ENCODE measurements around the gene RAP1GDS1. TPM values are rescaled to one million over a fixed set of nuclear protein-coding genes. Genes with fewer than 3 reads are reported as not detected.
A peak's percentile ranks its signal among the peaks of the same experiment; 100 is the strongest.

The RAP1GDS1 gene
- polyA plus RNA-seq (2012; ENCODE audit: missing spikeins) = 17.2 TPM

- peak; percentile 97 for FAIRE-seq
- peak; percentile 86 for DNase-seq (ENCODE audit: insufficient read length)
- no peak; the same call in 1 of the 2 replicates for TF ChIP-seq POLR2AphosphoS5 (IDR thresholded peaks at IDR 0.05; ENCODE audit: low read depth, low read length)
- TF ChIP-seq TAF1 (IDR thresholded peaks at IDR 0.05; ENCODE audit: borderline replicate concordance, low read depth, low read length) = peak; percentile 52; the same call in 1 of the 2 replicates
- TF ChIP-seq POLR2A (IDR thresholded peaks at IDR 0.05; ENCODE audit: low read depth, low read length) = peak; percentile 69; the same call in 1 of the 2 replicates
Measured at GRCh38 chr4:98260579-98261404, at the start of gene RAP1GDS1. Gene RAP1GDS1, plus strand, starts transcription at chr4:98261384. Its CDS starts 182 bp downstream, at chr4:98261566.

DNA sequence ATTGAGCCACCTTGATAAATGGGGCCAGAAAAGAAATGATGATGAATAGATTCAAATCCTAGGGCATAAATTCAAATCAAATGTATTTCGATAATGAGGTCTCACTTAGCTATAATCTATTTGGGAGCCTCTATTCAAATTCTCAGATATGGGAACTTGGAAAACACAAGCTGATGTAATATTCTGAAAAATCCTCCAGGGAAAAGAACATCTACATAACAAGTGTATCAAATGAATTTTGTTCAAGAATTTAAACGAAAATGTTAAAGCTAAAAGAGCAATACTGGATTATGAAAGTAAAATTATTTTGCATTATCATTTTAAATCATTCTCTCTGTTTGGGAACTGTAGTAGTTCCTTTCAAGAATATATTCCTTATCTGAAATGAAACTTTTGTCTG, 38.9 kb upstream of the RAP1GDS1 start:
- TF ChIP-seq TAF1 (IDR thresholded peaks at IDR 0.05; ENCODE audit: borderline replicate concordance, low read depth, low read length) (no peak), POLR2AphosphoS5 (IDR thresholded peaks at IDR 0.05; ENCODE audit: low read depth, low read length) (no peak), POLR2A (IDR thresholded peaks at IDR 0.05; ENCODE audit: low read depth, low read length) (no peak)
- no peak for FAIRE-seq
- DNase-seq (ENCODE audit: insufficient read length) = no peak

DNA sequence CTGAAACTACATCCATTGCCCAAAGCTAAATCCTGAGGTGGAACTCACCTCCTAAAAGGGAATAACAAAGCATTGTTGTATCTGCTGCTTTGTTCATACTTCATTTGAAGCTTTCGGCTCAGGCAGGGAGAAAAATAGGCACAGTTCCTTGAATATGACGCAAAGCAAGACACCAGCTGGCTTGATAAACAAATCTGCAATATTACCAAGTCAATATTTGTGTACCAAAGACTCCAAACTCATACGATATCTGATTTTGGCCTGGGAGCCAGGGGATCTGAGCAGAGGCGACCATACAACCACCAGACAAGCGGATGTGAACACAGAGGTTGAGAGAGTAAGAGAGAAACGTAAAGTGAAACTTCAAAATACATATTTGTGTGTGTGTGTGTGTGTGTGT, 34.8 kb upstream of the RAP1GDS1 start:
- no peak for TF ChIP-seq POLR2A (IDR thresholded peaks at IDR 0.05; ENCODE audit: low read depth, low read length)
- TF ChIP-seq TAF1 (IDR thresholded peaks at IDR 0.05; ENCODE audit: borderline replicate concordance, low read depth, low read length) = no peak
- no peak for TF ChIP-seq POLR2AphosphoS5 (IDR thresholded peaks at IDR 0.05; ENCODE audit: low read depth, low read length)
- no peak for DNase-seq (ENCODE audit: insufficient read length)
- FAIRE-seq = no peak

- FAIRE-seq = no peak
Measured at GRCh38 chr4:98230961-98231360, 30.2 kb upstream of the RAP1GDS1 start.

GRCh38 chr4:98232202-98232601, 29.0 kb upstream of the RAP1GDS1 start:
- FAIRE-seq (no peak), DNase-seq (ENCODE audit: insufficient read length) (no peak)
- TF ChIP-seq POLR2AphosphoS5 (IDR thresholded peaks at IDR 0.05; ENCODE audit: low read depth, low read length) = no peak

More at GRCh38 chr4:98230961-98231360, 30.2 kb upstream of the RAP1GDS1 start:
- DNase-seq (ENCODE audit: insufficient read length) = no peak
- TF ChIP-seq POLR2A (IDR thresholded peaks at IDR 0.05; ENCODE audit: low read depth, low read length) = no peak

GRCh38 chr4:98237204-98237603, 24.0 kb upstream of the RAP1GDS1 start:
- FAIRE-seq (no peak), DNase-seq (ENCODE audit: insufficient read length) (no peak)
- TF ChIP-seq POLR2A (IDR thresholded peaks at IDR 0.05; ENCODE audit: low read depth, low read length) = no peak
- no peak for TF ChIP-seq TAF1 (IDR thresholded peaks at IDR 0.05; ENCODE audit: borderline replicate concordance, low read depth, low read length)
- TF ChIP-seq POLR2AphosphoS5 (IDR thresholded peaks at IDR 0.05; ENCODE audit: low read depth, low read length) = no peak

GRCh38 chr4:98242063-98242462, 19.1 kb upstream of the RAP1GDS1 start:
- DNase-seq (ENCODE audit: insufficient read length) = no peak
- no peak for FAIRE-seq
- TF ChIP-seq TAF1 (IDR thresholded peaks at IDR 0.05; ENCODE audit: borderline replicate concordance, low read depth, low read length) (no peak), POLR2A (IDR thresholded peaks at IDR 0.05; ENCODE audit: low read depth, low read length) (no peak), POLR2AphosphoS5 (IDR thresholded peaks at IDR 0.05; ENCODE audit: low read depth, low read length) (no peak)

DNA sequence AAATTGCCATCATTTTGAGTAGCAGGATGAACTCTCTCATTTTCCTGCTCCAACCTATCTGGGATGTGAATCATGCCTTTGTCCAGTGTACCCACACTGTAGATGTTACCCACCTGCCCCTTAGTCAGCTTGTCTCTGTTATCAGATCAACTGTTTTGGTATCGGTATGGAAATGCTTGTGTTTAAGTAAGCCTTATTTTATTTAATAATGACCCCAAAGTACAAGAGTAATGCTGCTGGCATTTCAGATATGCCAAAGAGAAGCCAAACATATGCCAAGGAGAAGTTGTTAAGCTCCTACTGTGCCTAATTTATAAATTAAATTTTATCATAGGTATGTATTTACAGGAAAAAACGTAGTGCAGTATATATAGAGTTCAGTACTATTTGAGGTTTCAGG, 18.6 kb upstream of the RAP1GDS1 start:
- no peak for FAIRE-seq
- TF ChIP-seq POLR2AphosphoS5 (IDR thresholded peaks at IDR 0.05; ENCODE audit: low read depth, low read length) (no peak), TAF1 (IDR thresholded peaks at IDR 0.05; ENCODE audit: borderline replicate concordance, low read depth, low read length) (no peak), POLR2A (IDR thresholded peaks at IDR 0.05; ENCODE audit: low read depth, low read length) (no peak)
- no peak for DNase-seq (ENCODE audit: insufficient read length)

DNA sequence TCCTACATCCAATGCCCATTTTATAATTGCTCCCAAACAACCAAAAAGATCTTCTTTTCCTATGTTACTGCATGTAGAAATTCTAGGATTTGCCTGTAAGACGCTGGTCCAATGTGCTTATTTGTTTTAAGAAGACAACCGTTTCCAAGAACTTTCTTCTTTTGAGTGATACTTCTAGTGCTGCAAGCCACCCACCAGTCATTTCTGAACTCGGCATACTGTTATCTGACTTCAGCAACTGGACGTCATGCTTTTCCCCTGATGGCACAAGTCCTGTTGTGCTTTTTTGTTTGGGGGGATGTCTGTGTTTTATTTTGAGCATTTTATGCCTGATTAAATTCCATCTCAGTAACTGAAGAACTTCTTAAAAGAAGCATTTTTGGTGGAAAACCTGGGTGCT, 16.0 kb upstream of the RAP1GDS1 start:
- TF ChIP-seq POLR2AphosphoS5 (IDR thresholded peaks at IDR 0.05; ENCODE audit: low read depth, low read length) (no peak), POLR2A (IDR thresholded peaks at IDR 0.05; ENCODE audit: low read depth, low read length) (no peak), TAF1 (IDR thresholded peaks at IDR 0.05; ENCODE audit: borderline replicate concordance, low read depth, low read length) (no peak)
- FAIRE-seq (no peak), DNase-seq (ENCODE audit: insufficient read length) (no peak)

- TF ChIP-seq POLR2AphosphoS5 (IDR thresholded peaks at IDR 0.05; ENCODE audit: low read depth, low read length) (no peak), TAF1 (IDR thresholded peaks at IDR 0.05; ENCODE audit: borderline replicate concordance, low read depth, low read length) (no peak), POLR2A (IDR thresholded peaks at IDR 0.05; ENCODE audit: low read depth, low read length) (no peak)
- DNase-seq (ENCODE audit: insufficient read length) (no peak), FAIRE-seq (no peak)
Measured at GRCh38 chr4:98248934-98249333, 12.2 kb upstream of the RAP1GDS1 start.

DNA sequence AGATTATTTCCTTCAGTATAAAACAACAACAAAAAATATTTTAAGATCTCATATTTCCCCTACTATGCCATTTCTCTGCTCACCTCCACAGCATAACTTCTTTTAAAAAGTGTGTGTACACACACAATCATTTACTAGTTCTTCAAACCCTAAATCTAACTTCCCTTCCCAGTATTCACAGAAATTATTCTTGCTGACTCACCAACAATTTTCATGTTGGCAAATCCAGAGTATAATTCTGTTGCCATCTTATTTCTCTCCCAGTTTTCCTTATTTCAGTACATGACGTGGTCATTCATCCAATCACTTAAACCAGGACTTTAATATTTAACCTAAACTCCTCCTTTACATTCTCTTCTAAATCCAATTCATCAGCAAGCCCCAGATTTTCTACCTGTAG, 11.4 kb upstream of the RAP1GDS1 start:
- TF ChIP-seq POLR2AphosphoS5 (IDR thresholded peaks at IDR 0.05; ENCODE audit: low read depth, low read length) (no peak), TAF1 (IDR thresholded peaks at IDR 0.05; ENCODE audit: borderline replicate concordance, low read depth, low read length) (no peak), POLR2A (IDR thresholded peaks at IDR 0.05; ENCODE audit: low read depth, low read length) (no peak)
- FAIRE-seq = no peak
- no peak for DNase-seq (ENCODE audit: insufficient read length)

GRCh38 chr4:98253499-98253898, 7.7 kb upstream of the RAP1GDS1 start:
- TF ChIP-seq POLR2A (IDR thresholded peaks at IDR 0.05; ENCODE audit: low read depth, low read length) (no peak), POLR2AphosphoS5 (IDR thresholded peaks at IDR 0.05; ENCODE audit: low read depth, low read length) (no peak)
- FAIRE-seq (no peak), DNase-seq (ENCODE audit: insufficient read length) (no peak)

Data from GM12892 (cell line).